Prostate gland (tissue), 2 donors: Measurements from ENCODE around the gene TDRD10.

ENCODE experiments used
- POLR2A ChIP-seq: fragments of 450-650 bp; IDR thresholded peaks from one replicate; pipeline ENCODE4 v1.6.1; 2016; ENCODE audit warnings: antibody characterized with exemption, mild to moderate bottlenecking
- TF ChIP-seq, protein P1 (sequence below), 4 experiments: fragments of 200-600 bp in 2 of 4; fragments of 450-650 bp in 2 of 4; sonication (generic) in 2 of 4; IDR thresholded peaks; 1 replicate in 3 of 4; 2 replicates in 1 of 4; pipeline ENCODE4 v1.5.1; 2016 to 2019; ENCODE audit warnings: antibody characterized with exemption in 4 of 4, mild to moderate bottlenecking in 2 of 4, moderate library complexity in 2 of 4

DNA sequence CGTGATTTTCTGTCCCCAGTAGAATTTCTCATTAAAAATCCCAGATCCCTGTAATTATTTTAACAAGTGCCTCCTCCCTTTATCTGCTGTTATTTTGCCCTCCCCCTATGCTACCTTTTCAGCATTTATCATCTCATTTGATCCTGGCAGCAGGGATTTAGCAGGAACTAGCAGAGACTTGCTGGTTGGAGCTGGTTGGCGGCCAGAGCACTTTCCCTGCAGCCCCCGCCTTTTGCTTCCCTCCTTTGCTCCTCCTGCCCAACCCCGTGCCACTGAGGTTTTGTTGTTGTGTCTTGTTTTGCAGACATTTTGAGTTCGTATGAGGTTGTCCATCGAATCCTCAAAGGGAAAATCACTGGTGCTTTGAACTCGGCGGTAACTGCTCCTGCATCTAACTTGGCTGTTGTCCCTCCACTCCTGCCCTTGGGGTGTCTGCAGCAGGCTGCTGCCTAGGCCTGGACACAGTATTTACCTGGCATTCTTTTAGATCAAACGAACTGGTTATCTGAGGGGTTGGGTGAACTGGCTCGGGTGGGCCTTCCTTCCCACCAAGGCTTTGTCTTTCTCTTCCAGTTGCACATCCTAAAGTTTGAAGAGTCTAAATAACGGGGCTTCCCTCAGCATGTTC lies 45.2 kb downstream of the TDRD10 start:
- TF ChIP-seq, protein P1, sequence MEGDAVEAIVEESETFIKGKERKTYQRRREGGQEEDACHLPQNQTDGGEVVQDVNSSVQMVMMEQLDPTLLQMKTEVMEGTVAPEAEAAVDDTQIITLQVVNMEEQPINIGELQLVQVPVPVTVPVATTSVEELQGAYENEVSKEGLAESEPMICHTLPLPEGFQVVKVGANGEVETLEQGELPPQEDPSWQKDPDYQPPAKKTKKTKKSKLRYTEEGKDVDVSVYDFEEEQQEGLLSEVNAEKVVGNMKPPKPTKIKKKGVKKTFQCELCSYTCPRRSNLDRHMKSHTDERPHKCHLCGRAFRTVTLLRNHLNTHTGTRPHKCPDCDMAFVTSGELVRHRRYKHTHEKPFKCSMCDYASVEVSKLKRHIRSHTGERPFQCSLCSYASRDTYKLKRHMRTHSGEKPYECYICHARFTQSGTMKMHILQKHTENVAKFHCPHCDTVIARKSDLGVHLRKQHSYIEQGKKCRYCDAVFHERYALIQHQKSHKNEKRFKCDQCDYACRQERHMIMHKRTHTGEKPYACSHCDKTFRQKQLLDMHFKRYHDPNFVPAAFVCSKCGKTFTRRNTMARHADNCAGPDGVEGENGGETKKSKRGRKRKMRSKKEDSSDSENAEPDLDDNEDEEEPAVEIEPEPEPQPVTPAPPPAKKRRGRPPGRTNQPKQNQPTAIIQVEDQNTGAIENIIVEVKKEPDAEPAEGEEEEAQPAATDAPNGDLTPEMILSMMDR (IDR thresholded peaks at IDR 0.05): no peak
- TF ChIP-seq POLR2A: no peak
